Mucosa of descending colon (tissue), 3 donors: Measurements from ENCODE around the gene PGBD2. TPM values are rescaled to one million over a fixed set of nuclear protein-coding genes. Genes with fewer than 3 reads are reported as not detected.
A peak's percentile ranks its signal among the peaks of the same experiment; 100 is the strongest.
"Not testable (repeated sequence)": the region's sequence is repeated elsewhere in the genome, so short reads cannot be mapped to it uniquely, and the experiment has no call there.

ENCODE experiments used
- ATAC-seq: fragments of 200-7000 bp; cut with Tn5 transposase; one replicate; pipeline ENCODE4 v1.9.1; 2020; ENCODE audit warnings: mild to moderate bottlenecking, moderate library complexity
- DNase-seq, 3 donors: peaks; one replicate each; pipeline ENCODE4 v3.0.0-alpha.2; 2020
- H3K36me3 ChIP-seq: fragments of 200-600 bp; one replicate; pipeline ENCODE4 v1.8.0; 2021; ENCODE audit warnings: low read depth, mild to moderate bottlenecking
- H3K4me1 ChIP-seq: fragments of 200-600 bp; one replicate; pipeline ENCODE4 v1.8.0; 2021; ENCODE audit warnings: low read depth, mild to moderate bottlenecking
- H3K4me3 ChIP-seq: fragments of 200-600 bp; one replicate; pipeline ENCODE4 v1.8.0; 2021; ENCODE audit warnings: mild to moderate bottlenecking
- H3K9me3 ChIP-seq: fragments of 200-600 bp; one replicate; pipeline ENCODE4 v1.8.0; 2021; ENCODE audit warnings: mild to moderate bottlenecking
- intact Hi-C, 2 donors: fragments of 100-400 bp; cut with DNase I in 1 of 2; cut with micrococcal nuclease in 1 of 2; formaldehyde crosslinking; loops; one replicate each; pipeline versions ENCODE4 v1.11.0 to v1.11.1; 2022; cut with DNase I, micrococcal nuclease
- total RNA-seq, 3 donors: library from RNA; stranded (reverse); fragmentation: NEBNext Ultra II Directional in 2 of 3; extraction: Animal tissue kit (Norgen Biotek cat#: 25700) in 2 of 3; gene quantifications; one replicate each; pipeline versions ENCODE4 v1.2.1 to v1.2.4, GENCODE V29; 2021 to 2023
- TF ChIP-seq, protein P1 (sequence below): fragments of 200-600 bp; IDR thresholded peaks from one replicate; pipeline ENCODE4 v1.8.0; 2022; ENCODE audit warnings: antibody characterized with exemption, mild to moderate bottlenecking
- donor health status: DM: no; HTN: no; CAD: no; lungs with moderate emphysema.
- donor health status: DM: no; HTN: no; CAD: no.
- donor health status: DM: no; HTN: yes; CAD: no.

The PGBD2 gene
- total RNA-seq, 3 donors from 2014 or later, result 6.6 to 11.7 (median 10.9) TPM

DNA sequence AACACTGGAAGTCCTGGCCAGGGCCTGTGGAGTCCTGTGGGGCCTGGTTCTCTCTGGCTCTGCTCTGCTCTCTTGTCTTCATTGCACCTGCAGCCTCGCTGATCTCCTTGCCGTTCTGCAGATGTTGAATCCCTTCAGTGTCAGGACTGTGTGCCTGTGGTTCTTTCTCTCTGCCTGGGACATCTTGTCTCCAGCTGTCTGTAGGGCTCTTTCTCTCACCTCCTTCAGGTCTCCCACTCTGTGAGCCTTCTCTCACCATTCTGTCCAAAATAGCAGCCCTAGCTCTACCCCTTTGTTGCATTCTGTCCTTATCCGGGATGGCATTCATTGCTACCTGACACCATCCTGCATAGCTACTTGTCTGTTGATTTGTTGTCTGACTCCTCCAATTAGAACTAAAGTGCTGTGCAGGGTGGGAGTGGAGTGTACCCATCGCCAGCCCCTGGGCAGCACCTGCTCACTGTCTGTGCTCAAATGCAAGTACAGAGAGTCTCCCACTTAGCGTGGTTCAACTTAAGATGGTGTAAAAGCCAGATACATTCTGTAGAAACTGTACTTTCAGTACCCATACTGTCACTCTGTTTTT lies 8.9 kb downstream of the PGBD2 start:
- no peak overlapping the region for H3K4me3 ChIP-seq
- no peak for DNase-seq
- H3K4me1 ChIP-seq, result no peaks in the 10 kb centered on the region
- peaks cover 13% of the 10 kb centered on the region for H3K36me3 ChIP-seq
- intact Hi-C loops, result no loop called here
- no peak for ATAC-seq
- H3K9me3 ChIP-seq, result no peaks in the 10 kb centered on the region
- TF ChIP-seq, protein P1, sequence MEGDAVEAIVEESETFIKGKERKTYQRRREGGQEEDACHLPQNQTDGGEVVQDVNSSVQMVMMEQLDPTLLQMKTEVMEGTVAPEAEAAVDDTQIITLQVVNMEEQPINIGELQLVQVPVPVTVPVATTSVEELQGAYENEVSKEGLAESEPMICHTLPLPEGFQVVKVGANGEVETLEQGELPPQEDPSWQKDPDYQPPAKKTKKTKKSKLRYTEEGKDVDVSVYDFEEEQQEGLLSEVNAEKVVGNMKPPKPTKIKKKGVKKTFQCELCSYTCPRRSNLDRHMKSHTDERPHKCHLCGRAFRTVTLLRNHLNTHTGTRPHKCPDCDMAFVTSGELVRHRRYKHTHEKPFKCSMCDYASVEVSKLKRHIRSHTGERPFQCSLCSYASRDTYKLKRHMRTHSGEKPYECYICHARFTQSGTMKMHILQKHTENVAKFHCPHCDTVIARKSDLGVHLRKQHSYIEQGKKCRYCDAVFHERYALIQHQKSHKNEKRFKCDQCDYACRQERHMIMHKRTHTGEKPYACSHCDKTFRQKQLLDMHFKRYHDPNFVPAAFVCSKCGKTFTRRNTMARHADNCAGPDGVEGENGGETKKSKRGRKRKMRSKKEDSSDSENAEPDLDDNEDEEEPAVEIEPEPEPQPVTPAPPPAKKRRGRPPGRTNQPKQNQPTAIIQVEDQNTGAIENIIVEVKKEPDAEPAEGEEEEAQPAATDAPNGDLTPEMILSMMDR, result no peak

DNA sequence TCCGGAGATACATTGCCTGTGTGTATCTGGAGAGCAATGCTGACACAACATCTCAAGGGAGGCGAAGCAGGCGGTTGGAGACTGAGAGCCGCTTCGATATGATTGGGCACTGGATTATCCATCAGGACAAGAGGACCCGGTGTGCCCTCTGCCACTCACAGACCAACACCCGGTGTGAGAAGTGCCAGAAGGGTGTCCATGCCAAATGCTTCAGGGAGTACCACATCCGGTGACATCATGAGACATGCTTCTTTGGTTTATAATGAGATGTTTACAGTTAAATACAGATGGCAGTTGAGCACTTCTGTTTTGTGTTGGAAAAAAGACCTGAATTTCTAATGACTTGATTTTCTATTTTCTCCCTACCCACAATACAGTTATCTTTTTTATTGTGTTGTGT lies 12.1 kb downstream of the PGBD2 start:
- H3K36me3 ChIP-seq, result peaks cover 13% of the 10 kb centered on the region
- H3K4me1 ChIP-seq, result no peaks in the 10 kb centered on the region
- no peak overlapping the region for H3K4me3 ChIP-seq
- no peak for DNase-seq
- no peaks in the 10 kb centered on the region for H3K9me3 ChIP-seq
- no peak for ATAC-seq
- intact Hi-C loops, result no loop called here
- TF ChIP-seq, protein P1, result no peak

DNA sequence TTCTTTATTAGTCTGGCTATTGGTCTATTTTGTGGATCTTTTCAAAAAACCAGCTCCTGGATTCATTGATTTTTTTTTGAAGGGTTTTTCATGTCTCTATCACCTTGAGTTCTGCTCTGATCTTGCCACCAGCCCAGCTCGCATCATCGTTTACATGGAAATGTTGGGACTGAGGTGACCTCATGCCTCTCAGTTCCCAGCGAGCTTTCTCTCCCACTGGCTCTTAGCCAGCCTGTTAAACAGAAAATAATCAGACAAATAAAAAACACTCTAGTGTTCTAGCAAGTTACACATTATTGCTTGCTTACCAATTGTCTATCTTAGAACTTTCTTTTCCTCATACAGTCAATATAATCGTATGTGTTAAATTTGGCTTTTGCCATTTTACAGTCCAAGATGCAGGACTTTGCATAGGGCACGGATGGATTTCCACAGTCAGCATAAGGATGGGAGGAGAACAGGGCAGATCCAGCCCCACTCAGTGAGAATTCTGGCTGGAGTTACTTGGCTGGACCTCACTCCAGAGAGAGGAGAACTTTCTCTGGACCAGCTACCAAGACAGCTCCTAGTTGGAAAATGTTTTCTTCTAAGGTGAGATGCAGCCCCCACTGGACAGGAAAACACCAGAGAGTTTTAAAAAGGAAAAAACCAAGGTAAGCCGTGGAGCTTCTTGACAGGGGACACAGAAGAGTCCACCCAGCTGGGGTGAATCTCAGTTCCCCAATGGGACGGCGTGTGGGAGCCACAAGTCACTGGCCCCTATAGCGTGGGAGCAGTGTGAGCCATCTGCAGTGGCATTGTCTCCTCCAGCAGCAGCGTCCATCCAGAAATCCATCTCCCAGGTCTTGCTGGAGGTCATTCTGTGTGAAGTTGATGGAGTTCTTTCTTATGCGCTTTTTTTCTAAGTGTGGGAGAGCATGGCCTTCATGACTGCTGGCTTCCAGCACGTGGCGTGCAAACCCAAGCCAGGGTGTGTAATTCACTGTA lies 17.6 kb downstream of the PGBD2 start:
- Histone ChIP-seq H3K36me3 (peaks cover 3% of the 10 kb centered on the region), H3K4me1 (peaks cover 3% of the 10 kb centered on the region), H3K9me3 (no peaks in the 10 kb centered on the region), H3K4me3 (no peak overlapping the region)
- TF ChIP-seq, protein P1, result no peak
- ATAC-seq (no peak), DNase-seq (no peak)
- intact Hi-C loops, result no loop called here

DNA sequence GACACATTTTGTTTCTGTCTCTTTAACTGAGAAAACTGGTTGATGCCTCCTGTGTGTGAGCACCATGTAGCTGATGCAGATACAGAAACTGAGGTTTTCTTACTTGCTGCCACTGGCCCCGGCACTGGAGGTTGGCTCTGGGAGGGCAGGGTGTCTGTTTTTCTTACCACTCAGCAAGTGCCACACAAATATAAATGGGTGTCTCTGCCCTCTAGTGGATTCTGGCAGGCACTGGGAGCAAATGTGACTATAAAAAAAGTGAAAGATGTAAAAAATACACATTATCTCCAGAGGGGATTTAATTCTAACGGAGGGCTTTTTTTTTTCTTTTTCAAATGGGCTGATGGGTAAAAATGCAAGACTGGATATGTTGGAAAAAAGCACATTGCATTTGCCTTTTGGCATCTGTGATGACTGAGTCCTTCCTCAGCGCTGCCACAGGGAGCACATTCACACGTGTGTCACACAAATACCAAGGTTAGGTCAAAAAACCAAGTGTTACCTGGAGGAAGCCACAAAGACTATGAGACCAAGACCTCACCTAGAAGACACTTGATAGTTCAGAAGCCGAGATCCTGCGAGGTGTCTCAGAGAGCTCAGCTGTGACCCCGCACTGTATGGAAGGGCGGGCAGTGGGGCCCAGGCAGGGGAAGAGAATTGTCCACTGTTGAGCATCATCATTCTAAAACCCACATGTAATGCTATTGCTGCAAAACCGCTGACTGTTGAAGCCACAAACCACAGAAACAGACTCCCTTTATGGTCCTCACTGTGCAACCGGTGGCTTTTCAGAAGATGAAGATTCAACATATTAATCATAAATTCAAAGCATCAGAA lies 18.9 kb downstream of the PGBD2 start:
- Histone ChIP-seq H3K36me3 (no peaks in the 10 kb centered on the region), H3K4me3 (no peak overlapping the region), H3K9me3 (no peaks in the 10 kb centered on the region), H3K4me1 (peaks cover 3% of the 10 kb centered on the region)
- peak; percentile 67 for ATAC-seq
- TF ChIP-seq, protein P1, result peak; percentile 42
- intact Hi-C loops, result no loop called here
- DNase-seq, result peak; percentile 31 to 43 (median 37)

DNA sequence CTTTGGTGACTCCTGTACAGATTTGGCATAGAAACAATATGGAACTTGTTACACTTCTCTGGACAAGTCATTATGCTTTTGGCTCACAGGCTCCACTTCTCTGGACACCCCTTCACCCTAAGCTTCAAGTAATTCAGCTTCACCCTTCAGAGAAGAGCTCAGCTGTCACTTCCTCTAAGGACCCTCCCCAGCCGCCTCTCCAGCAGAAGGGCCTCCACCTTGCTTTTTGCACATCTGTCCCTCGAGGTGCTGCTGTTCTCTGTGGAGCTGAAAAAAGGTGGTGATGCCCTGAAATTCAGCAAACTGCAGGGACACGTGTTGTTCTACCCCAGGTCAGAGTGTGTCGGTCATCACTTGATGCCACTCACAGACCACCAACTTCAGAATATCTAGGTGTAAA lies 19.8 kb downstream of the PGBD2 start:
- H3K36me3 ChIP-seq, H3K9me3 ChIP-seq, intact Hi-C loops, DNase-seq, ATAC-seq, H3K4me1 ChIP-seq, H3K4me3 ChIP-seq: not testable (repeated sequence)
